Left lobe of liver (tissue), 2 donors: ENCODE results near the gene AKAP11. TPM values are rescaled to one million over a fixed set of nuclear protein-coding genes. Genes with fewer than 3 reads are reported as not detected.
"Not testable (repeated sequence)": the region's sequence is repeated elsewhere in the genome, so short reads cannot be mapped to it uniquely, and the experiment has no call there.

ENCODE experiments used
- ATAC-seq: fragments of 200-7000 bp; cut with Tn5 transposase; one replicate; pipeline ENCODE4 v1.9.1; 2020; ENCODE audit warnings: mild to moderate bottlenecking, moderate library complexity
- DNase-seq: peaks from one replicate; pipeline ENCODE4 v3.0.0-alpha.2; 2020; ENCODE audit warnings: low spot score
- total RNA-seq: library from RNA; stranded (reverse); gene quantifications from one replicate; pipeline ENCODE4 v1.2.1, GENCODE V29; 2021
- donor health status: DM: no; HTN: no; CAD: no; lungs with moderate emphysema.
- donor health status: DM: no; HTN: yes; CAD: no.

AKAP11 gene
- 8.0 TPM for total RNA-seq

GRCh38 chr13:42272115-42272803 is at the start of gene AKAP11:
Gene AKAP11 (plus strand): TSS chr13:42272152. CDS start chr13:42286349, 14,197 bp downstream.
- no peak for DNase-seq
- peak; percentile 54 for ATAC-seq

- ATAC-seq (no peak), DNase-seq (no peak)
These were observed 48.3 kb upstream of the AKAP11 start for GRCh38 chr13:42223681-42224080.

GRCh38 chr13:42225051-42225450 is 46.9 kb upstream of the AKAP11 start:
- DNase-seq (no peak), ATAC-seq (no peak)

GRCh38 chr13:42226759-42227158 is 45.2 kb upstream of the AKAP11 start:
- not testable (repeated sequence) for DNase-seq, ATAC-seq

- ATAC-seq (no peak), DNase-seq (no peak)
These were observed 43.4 kb upstream of the AKAP11 start for GRCh38 chr13:42228527-42228926.

- no peak for ATAC-seq
These were observed 42.7 kb upstream of the AKAP11 start for GRCh38 chr13:42229287-42229686.

GRCh38 chr13:42232671-42233070 is 39.3 kb upstream of the AKAP11 start:
- DNase-seq = no peak
- no peak for ATAC-seq

More at GRCh38 chr13:42229287-42229686, 42.7 kb upstream of the AKAP11 start:
- no peak for DNase-seq

GRCh38 chr13:42233726-42234125 is 38.2 kb upstream of the AKAP11 start:
- no peak for DNase-seq

GRCh38 chr13:42239161-42239560 is 32.8 kb upstream of the AKAP11 start:
- ATAC-seq (no peak), DNase-seq (no peak)

More at GRCh38 chr13:42233726-42234125, 38.2 kb upstream of the AKAP11 start:
- ATAC-seq = no peak

GRCh38 chr13:42239644-42240043 is 32.3 kb upstream of the AKAP11 start:
- DNase-seq (no peak), ATAC-seq (no peak)

- ATAC-seq (no peak), DNase-seq (no peak)
These were observed 25.4 kb upstream of the AKAP11 start for GRCh38 chr13:42246541-42246940.

GRCh38 chr13:42247883-42248282 is 24.1 kb upstream of the AKAP11 start:
- DNase-seq = no peak
- ATAC-seq = no peak

- ATAC-seq (no peak), DNase-seq (no peak)
These were observed 16.1 kb upstream of the AKAP11 start for GRCh38 chr13:42255886-42256285.

- ATAC-seq = no peak
- DNase-seq = no peak
These were observed 13.2 kb upstream of the AKAP11 start for GRCh38 chr13:42258747-42259146.

- no peak for ATAC-seq
- no peak for DNase-seq
These were observed 12.4 kb upstream of the AKAP11 start for GRCh38 chr13:42259515-42259914.

GRCh38 chr13:42260903-42261654 is 10.9 kb upstream of the AKAP11 start:
- ATAC-seq (no peak), DNase-seq (no peak)

- DNase-seq (no peak), ATAC-seq (peak; percentile 16)
These were observed 5.5 kb upstream of the AKAP11 start for GRCh38 chr13:42266473-42266872.

GRCh38 chr13:42270160-42270856 is 1.6 kb upstream of the AKAP11 start:
- no peak for ATAC-seq
- DNase-seq = no peak

GRCh38 chr13:42270857-42271215 is 1.1 kb upstream of the AKAP11 start:
- DNase-seq (no peak), ATAC-seq (no peak)

- ATAC-seq (peak; percentile 91), DNase-seq (peak; percentile 95)
These were observed 426 bp upstream of the AKAP11 start for GRCh38 chr13:42271337-42272114.

- ATAC-seq (no peak), DNase-seq (no peak)
These were observed 838 bp downstream of the AKAP11 start for GRCh38 chr13:42272804-42273175.
